Measurements from ENCODE around the gene TMEM120B.

GRCh38 chr12:121693155-121693687 lies 19.3 kb upstream of the TMEM120B start:
- TF ChIP-seq CTCF (IDR thresholded peaks at IDR 0.05) (no peak), POLR2AphosphoS5 (IDR thresholded peaks at IDR 0.05) (no peak), POLR2A (IDR thresholded peaks at IDR 0.05) (no peak)

Data from breast epithelium (tissue), 3 donors.